ENCODE data around the gene OLIG3.

DNA sequence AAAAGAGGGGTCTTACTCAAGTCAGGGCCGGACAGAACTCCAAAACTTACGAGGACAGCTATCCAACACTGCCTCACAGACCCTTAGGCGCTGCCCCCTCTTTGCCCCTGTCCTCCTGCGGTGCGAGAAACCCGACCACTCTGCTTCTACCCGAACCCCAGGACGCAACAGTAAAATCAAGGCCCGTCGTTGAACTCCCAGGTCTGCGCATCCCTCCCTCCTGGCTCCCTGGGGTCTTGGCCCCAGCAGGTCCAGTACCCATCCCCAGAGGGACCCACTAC lies 6.4 kb downstream of the OLIG3 start:
- no peak for TF ChIP-seq POLR2AphosphoS5 (IDR thresholded peaks at IDR 0.05; ENCODE audit: low read depth, low read length)
- TF ChIP-seq, protein P1, sequence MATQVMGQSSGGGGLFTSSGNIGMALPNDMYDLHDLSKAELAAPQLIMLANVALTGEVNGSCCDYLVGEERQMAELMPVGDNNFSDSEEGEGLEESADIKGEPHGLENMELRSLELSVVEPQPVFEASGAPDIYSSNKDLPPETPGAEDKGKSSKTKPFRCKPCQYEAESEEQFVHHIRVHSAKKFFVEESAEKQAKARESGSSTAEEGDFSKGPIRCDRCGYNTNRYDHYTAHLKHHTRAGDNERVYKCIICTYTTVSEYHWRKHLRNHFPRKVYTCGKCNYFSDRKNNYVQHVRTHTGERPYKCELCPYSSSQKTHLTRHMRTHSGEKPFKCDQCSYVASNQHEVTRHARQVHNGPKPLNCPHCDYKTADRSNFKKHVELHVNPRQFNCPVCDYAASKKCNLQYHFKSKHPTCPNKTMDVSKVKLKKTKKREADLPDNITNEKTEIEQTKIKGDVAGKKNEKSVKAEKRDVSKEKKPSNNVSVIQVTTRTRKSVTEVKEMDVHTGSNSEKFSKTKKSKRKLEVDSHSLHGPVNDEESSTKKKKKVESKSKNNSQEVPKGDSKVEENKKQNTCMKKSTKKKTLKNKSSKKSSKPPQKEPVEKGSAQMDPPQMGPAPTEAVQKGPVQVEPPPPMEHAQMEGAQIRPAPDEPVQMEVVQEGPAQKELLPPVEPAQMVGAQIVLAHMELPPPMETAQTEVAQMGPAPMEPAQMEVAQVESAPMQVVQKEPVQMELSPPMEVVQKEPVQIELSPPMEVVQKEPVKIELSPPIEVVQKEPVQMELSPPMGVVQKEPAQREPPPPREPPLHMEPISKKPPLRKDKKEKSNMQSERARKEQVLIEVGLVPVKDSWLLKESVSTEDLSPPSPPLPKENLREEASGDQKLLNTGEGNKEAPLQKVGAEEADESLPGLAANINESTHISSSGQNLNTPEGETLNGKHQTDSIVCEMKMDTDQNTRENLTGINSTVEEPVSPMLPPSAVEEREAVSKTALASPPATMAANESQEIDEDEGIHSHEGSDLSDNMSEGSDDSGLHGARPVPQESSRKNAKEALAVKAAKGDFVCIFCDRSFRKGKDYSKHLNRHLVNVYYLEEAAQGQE (IDR thresholded peaks at IDR 0.05; ENCODE audit: insufficient read depth in 1 of 2, low read depth in 2 of 2, low read length in 2 of 2) = no peak

Measured in PFSK-1 (cell line).